Measurements from ENCODE around the gene IDH2.

IDH2 gene

DNA sequence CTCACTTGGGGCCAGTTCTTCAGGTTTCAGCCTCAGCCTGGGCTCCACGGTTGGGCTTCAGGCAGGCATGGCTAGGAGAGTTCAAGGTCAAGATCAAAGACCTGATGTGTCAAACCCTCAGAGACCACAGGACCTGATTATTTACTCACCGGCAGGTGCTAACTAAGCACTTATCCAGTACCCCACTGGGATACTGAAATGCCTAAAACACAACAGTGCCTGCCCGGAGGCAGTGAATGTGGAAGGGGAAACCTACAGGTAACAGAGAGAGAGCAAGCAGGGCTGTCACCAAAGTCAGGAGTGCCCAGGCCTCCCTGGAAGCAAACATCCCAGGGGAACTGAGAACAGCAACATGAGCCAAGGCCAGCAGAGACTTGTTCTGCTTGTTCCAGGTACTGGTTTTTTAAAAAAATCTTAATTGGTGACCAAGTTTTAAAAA lies 6.7 kb downstream of the IDH2 start:
- TF ChIP-seq, protein P1, sequence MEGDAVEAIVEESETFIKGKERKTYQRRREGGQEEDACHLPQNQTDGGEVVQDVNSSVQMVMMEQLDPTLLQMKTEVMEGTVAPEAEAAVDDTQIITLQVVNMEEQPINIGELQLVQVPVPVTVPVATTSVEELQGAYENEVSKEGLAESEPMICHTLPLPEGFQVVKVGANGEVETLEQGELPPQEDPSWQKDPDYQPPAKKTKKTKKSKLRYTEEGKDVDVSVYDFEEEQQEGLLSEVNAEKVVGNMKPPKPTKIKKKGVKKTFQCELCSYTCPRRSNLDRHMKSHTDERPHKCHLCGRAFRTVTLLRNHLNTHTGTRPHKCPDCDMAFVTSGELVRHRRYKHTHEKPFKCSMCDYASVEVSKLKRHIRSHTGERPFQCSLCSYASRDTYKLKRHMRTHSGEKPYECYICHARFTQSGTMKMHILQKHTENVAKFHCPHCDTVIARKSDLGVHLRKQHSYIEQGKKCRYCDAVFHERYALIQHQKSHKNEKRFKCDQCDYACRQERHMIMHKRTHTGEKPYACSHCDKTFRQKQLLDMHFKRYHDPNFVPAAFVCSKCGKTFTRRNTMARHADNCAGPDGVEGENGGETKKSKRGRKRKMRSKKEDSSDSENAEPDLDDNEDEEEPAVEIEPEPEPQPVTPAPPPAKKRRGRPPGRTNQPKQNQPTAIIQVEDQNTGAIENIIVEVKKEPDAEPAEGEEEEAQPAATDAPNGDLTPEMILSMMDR (IDR thresholded peaks at IDR 0.05; ENCODE audit: low read depth, low read length): no peak

DNA sequence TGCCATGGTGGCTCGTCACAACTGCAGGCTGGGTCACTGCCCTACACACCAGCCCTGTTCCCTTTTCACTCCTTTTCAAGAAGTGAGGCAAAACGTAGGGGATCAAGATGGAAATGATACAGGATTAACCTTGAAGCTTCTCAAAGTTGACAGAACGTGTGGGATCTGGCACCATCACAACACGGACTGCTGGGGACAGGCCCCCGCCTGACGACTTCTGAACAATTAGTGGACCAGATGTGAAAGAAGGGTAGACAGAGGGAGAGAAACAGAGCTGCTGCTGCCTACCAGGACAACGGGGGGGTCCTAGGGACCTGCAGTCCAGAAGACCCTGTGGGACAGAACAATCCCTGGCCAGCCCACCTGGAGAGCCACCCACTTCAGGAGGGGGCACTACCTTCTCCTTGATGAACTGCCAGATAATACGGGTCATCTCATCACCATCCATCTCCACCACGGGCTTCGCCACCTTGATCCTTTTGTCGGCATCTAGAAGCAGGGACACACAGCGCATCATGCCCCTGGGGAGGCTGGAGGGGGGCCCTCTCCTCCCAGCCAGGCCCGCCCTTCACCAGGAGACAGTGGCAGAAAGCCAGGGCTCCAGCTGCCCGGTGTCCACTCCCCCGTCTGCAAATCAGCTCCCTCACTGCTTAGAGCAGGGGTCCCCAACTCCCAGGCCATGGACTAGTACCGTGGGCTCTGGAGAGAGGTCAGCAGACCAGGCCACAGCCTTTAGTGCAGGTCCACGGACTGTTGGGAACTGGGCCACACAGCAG lies 10.9 kb downstream of the IDH2 start:
- TF ChIP-seq, protein P1 (IDR thresholded peaks at IDR 0.05; ENCODE audit: low read depth, low read length): no peak
- H3K4me3 ChIP-seq (ENCODE audit: low read depth, low read length): no peak overlapping the region
- no peak for DNase-seq (ENCODE audit: low read depth, low spot score)
- in situ Hi-C loops (cut with HindIII; ENCODE audit: low sequenced_read_pairs): no loop called here

More for the DNA sequence above, 6.7 kb downstream of the IDH2 start:
- in situ Hi-C loops (cut with HindIII; ENCODE audit: low sequenced_read_pairs): no loop called here
- no peak for DNase-seq (ENCODE audit: low read depth, low spot score)
- H3K4me3 ChIP-seq (ENCODE audit: low read depth, low read length): no peak overlapping the region

DNA sequence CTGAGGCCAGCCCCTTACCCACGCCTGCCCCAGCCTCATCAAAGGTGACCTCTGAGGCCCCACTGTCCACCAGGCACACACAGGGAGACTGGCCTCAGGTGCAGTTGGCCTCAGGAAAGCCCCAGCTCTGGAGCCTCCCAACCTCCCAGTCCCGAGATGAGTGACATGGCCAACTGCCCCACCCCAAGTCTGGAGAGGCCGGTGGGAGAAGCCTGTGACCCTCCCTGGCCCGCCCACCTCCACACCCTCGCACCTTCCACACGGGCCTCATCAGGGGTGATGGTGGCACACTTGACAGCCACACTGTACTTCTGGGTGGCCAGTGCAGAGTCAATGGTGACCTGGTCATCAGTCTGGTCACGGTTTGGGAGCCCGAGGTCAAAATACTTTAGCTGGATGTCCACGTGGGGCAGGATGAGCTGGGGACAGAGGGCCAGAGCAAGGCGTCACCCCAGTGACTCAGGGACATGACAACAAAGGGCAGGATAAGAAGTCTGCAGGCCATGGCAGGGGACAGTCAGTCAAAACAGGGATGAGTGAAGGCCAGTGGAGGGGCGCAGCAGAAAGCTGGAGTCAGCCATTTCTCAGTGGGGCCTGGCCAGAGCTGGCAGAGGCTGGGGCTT lies 11.9 kb downstream of the IDH2 start:
- no peak for DNase-seq (ENCODE audit: low read depth, low spot score)
- TF ChIP-seq, protein P1 (IDR thresholded peaks at IDR 0.05; ENCODE audit: low read depth, low read length): no peak
- H3K4me3 ChIP-seq (ENCODE audit: low read depth, low read length): no peak overlapping the region
- in situ Hi-C loops (cut with HindIII; ENCODE audit: low sequenced_read_pairs): no loop called here

DNA sequence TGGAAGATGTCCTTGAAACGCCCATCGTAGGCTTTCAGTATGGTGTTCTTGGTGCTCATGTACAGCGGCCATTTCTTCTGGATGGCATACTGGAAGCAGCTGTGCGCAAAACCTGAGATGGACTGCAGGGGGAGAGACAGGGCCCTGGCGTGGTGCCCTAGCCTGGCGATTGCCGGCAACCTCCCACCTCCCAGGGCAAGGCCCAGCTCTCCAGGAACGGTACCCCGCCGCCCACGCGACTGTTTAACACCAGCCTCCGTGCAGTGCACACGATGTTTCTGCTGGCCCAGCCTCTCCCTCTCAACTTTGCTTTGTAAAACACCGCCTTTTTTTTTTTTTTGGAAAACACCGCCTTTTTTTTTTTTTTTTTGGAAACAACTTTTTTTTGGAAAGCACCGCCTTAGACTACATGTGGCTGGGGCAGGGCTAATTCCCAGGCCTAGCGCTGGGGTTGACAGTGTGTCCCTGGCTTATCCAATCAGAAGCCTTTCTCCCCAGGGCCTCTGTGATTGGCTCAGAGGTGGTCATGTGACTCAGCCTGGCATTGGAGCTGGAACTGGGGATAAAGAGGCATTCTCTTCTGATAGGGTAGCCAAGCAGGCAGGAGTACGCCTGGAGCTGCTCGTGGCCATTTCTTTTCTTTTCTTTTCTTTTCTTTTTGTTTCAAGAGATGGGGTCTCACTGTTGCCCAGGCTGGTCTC lies 14.7 kb downstream of the IDH2 start:
- TF ChIP-seq, protein P1 (IDR thresholded peaks at IDR 0.05; ENCODE audit: low read depth, low read length): peak; percentile 27
- no peak for DNase-seq (ENCODE audit: low read depth, low spot score)
- no peak overlapping the region for H3K4me3 ChIP-seq (ENCODE audit: low read depth, low read length)
- in situ Hi-C loops (cut with HindIII; ENCODE audit: low sequenced_read_pairs): no loop called here

DNA sequence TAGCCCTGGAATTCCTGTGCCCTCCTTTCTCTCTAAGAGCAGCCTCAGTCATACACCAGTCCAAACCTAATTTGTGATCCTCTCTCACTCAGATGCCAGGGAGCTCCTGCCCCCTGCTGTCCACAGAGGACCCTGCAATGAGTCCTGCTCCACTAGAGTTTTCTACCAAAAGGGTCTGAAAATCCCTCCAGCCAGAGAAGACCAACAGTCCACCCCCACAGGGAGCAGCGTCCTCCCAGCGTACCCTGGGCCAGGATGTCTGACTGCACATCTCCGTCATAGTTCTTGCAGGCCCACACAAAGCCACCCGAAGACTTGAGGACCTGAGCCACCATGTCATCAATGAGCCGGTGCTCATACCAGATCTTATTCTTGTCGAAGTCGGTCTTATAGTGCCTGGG lies 15.4 kb downstream of the IDH2 start:
- no peak overlapping the region for H3K4me3 ChIP-seq (ENCODE audit: low read depth, low read length)
- DNase-seq (ENCODE audit: low read depth, low spot score): peak; percentile 22
- TF ChIP-seq, protein P1 (IDR thresholded peaks at IDR 0.05; ENCODE audit: low read depth, low read length): peak; percentile 81
- in situ Hi-C loops (cut with HindIII; ENCODE audit: low sequenced_read_pairs): no loop called here

DNA sequence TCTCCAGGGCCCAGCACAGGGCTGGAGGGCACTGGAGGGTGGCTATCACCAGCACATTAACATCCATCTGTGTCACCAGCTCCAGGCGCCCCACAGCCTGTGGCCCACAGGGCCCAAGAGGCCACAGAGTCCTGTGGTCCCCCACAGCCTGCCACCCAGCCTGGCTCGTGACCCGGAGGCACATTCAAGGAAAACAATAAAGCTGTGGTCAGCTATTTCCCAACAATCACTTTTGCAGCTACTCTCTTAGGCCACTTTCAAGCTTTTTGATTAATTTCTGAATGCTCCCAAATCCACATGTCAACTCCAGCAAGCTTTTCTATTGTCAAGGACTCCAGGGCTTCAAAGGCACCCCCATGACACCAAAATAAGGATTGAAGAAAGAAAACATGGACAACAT lies 16.7 kb downstream of the IDH2 start:
- TF ChIP-seq, protein P1 (IDR thresholded peaks at IDR 0.05; ENCODE audit: low read depth, low read length): no peak
- H3K4me3 ChIP-seq (ENCODE audit: low read depth, low read length): no peak overlapping the region
- DNase-seq (ENCODE audit: low read depth, low spot score): no peak
- in situ Hi-C loops (cut with HindIII; ENCODE audit: low sequenced_read_pairs): no loop called here

All from astrocyte of the spinal cord (primary cell).